ENCODE results near the gene WAS.
"Not testable (repeated sequence)": the region's sequence is repeated elsewhere in the genome, so short reads cannot be mapped to it uniquely, and the experiment has no call there.

The WAS gene

DNA sequence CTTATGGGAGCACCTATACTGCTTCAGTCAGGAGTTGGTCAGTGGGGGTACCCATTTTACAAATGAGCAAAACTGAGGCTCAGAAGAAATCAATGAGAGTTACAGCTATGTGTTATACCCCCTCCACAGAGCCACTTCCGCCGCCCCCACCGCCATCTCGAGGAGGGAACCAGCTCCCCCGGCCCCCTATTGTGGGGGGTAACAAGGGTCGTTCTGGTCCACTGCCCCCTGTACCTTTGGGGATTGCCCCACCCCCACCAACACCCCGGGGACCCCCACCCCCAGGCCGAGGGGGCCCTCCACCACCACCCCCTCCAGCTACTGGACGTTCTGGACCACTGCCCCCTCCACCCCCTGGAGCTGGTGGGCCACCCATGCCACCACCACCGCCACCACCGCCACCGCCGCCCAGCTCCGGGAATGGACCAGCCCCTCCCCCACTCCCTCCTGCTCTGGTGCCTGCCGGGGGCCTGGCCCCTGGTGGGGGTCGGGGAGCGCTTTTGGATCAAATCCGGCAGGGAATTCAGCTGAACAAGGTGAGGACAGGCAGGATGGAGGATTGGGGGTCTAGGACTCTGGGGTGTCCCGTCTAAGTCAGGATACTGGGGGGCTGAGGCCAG, 5.0 kb downstream of the WAS start:
- no peak for DNase-seq

- DNase-seq = no peak
Measured at GRCh38 chrX:48689208-48689920, 5.8 kb downstream of the WAS start.

DNA sequence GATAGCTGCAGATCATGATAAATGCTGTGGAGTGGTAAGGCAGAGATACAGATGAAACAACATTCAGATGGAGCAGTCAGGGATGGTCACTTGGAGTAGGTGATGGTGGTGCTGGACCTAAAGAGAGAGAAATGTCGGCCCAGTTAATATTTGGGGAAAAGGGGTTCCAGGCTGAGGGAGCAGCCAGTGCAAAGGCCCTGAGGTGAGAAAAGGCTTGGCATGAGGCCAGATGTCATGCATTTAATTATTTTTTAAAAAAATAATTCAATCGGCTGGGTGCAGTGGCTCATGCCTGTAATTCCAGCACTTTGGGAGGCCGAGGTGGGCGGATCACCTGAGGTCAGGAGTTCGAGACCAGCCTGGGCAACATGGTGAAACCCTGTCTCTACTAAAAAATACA, 8.1 kb downstream of the WAS start:
- not testable (repeated sequence) for DNase-seq

- DNase-seq = no peak
Measured at GRCh38 chrX:48694776-48695533, 11.4 kb downstream of the WAS start.

GRCh38 chrX:48695534-48695896, 11.9 kb downstream of the WAS start:
- no peak for DNase-seq

DNA sequence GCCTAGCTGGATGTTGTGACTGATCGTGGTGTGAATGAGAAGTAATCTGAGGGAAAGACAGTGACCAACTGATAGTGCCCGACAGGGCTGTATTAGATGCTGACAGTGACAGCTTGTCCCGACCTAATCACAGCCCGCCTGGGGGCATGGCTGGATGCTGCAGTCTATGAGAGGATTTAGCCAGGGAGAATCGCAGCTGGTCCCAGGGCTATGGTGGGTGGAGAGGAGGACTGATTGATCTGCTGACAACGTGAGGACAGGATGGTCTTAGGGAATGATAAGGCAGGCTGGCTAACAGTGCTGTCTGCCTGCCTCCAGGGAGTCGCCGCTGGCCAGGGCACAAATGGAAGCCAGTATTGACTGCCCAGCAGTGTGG, 12.3 kb downstream of the WAS start:
- DNase-seq = no peak

GRCh38 chrX:48696301-48696908, 12.8 kb downstream of the WAS start, which contains the start of gene SUV39H1:
SUV39H1 (plus strand) TSS chrX:48696734; CDS start chrX:48696785, 51 bp downstream.
- DNase-seq = peak; percentile 73

GRCh38 chrX:48696909-48697727, 13.5 kb downstream of the WAS start:
- peak; percentile 53 for DNase-seq

- DNase-seq = no peak
Measured at GRCh38 chrX:48698306-48698705, 14.7 kb downstream of the WAS start.

GRCh38 chrX:48700246-48700645, 16.6 kb downstream of the WAS start:
- no peak for DNase-seq

DNA sequence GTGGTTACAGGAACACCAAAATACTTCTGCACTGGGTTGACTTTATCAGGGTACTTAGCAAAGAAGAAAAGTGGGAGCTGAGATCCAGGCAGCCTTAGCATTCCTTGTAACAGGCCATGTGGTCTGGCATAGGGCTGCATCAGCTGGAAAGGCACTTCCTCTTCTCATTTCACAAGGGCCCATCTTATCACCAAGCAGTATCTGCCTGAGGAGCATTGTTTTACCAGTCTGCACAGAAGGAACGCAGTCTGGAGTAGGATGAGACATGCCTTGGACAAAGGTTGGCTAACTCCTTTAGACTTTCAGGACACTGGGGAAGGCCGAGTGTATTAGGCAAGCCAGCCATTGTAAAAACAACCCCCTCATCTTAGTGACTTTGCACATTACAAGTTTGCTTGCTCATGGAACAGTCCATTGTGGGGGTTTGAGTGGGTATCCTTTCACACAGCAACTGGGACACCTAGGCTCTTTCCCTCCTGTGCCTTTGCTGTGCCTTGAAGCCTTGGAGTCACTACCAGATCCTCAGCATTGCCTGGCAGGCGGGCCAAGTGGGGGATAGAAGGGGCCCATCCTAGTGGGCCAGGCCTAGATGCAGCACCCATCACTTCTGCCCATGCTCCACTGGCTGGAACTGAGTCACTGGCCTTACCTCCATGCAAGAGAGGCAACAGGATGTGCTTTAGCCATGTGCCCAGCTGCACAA, 17.5 kb downstream of the WAS start:
- no peak for DNase-seq

- no peak for DNase-seq
Measured at GRCh38 chrX:48702032-48702431, 18.4 kb downstream of the WAS start.

GRCh38 chrX:48702716-48703115, 19.1 kb downstream of the WAS start:
- no peak for DNase-seq

GRCh38 chrX:48703228-48703627, 19.6 kb downstream of the WAS start:
- no peak for DNase-seq

- no peak for DNase-seq
Measured at GRCh38 chrX:48703642-48704481, 20.3 kb downstream of the WAS start.

- no peak for DNase-seq
Measured at GRCh38 chrX:48705871-48706270, 22.3 kb downstream of the WAS start.

DNA sequence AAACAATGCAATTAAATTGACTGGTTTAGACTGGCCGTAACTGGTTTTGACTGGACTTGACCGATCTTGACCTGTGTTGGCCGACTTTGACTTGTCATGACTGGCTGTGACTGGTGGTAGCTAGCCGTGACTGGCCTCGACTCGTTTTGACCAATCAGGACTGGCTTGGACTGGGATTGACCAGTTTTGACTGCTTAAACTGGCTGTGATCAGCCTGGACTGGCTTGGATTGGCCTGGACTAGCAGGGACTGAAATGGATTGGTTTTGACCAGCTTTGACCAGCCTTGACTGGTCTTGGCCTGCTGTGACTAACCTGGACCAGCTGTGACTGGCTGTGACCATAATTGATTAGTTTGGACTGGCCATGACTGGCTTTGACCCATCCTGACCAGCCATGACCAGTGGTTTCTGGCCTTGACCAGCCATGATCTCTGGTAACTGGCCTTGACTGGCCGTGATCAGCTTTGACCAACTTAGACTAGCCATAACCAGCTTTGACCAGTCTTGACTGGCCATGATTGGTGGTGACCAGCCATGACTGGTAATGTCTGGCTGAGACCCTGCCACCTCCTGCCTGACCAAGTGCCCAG, 26.0 kb downstream of the WAS start:
- no peak for DNase-seq

DNA sequence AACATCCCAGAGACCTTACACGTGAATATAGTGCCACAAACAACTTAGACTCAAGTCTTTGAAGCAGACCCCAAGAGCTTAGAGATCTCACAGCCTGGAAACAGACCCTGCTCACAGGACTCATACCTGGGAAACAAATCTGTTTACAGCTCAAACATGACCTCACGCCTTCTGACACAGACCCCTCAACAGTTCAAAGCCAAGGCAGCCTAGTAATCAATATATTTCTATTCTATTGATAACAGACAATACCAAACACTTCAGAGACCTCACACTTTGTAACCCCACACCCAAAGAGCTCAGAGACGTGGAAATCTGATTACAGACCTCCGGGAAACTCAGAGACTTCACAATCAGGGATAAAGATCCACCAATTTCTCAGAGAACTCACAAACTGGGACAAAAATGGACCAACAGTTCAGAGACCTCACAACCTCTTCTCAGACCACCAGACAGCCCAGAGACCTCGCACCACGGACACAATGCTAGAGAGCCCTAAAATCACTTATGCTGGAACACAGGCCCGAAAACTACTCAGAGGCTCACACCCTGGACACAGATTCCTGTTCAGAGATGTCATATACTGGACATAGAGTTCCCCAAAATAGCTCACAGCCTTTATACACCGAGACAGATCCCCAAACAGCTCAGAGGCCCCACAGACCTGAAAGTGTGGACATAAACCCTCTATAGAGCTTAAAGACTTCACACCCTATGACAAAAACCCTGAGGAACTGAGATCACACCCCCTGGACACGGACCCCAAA, 27.7 kb downstream of the WAS start:
- DNase-seq = no peak

DNA sequence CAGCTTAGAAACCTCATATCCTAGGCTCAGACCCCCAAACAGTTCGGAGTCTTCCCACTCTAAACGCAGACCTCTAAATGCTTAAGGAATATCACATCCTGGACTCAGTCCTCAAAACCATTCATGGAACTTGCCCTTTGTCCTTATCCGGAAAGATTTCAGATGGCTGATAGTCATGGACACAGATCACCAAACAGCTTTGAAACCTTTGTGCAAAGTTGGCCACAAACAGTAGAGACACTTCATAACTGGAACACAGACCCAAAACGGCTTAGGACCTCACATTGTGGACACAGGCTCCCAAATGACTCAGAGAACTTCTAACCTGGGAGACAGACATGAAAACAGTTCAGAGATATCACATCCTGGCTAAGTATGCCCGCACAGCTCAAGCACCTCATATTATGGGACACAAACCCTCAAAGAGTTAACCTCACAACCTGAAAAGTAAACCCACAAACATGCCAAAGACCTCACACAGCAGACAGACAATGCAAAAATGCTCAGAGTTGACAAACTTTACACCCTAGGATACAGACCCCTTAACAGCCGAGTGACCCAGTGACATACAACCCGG, 28.4 kb downstream of the WAS start:
- DNase-seq = no peak

GRCh38 chrX:48713847-48714246, 30.2 kb downstream of the WAS start:
- no peak for DNase-seq

Data from NCI-H1105 treated with DMSO at 0.1 percent for 48 hours (cell line).